PC-9 (cell line): ENCODE data around the gene IQCB1. TPM values are rescaled to one million over a fixed set of nuclear protein-coding genes. Genes with fewer than 3 reads are reported as not detected.

ENCODE experiments used
- BruUV-seq: library from RNA; stranded (reverse); fragments of 400-500 nt; replicated peaks from 2 replicates; lab custom pipeline; 2021; lab: Mats Ljungman, UMichigan
- CTCF ChIA-PET: fragments of 300-600 bp; sonication (Branson Sonifier 250); formaldehyde crosslinking; loops from one replicate; lab custom pipeline; 2022; ENCODE audit warnings: antibody characterized with exemption; lab: Charles Lee
- POLR2A ChIA-PET: fragments of 300-600 bp; sonication (Branson Sonifier 250); formaldehyde crosslinking; loops from one replicate; lab custom pipeline; 2022; ENCODE audit warnings: antibody characterized with exemption; ENCODE audit not compliant: unreplicated experiment; lab: Charles Lee
- DNase-seq, 2 experiments: peaks; one replicate each; pipeline versions ENCODE4 v3.0.0 to v3.0.0-alpha.2; 2015 to 2022; ENCODE audit warnings: mixed read lengths in 1 of 2
- H2AFZ ChIP-seq: fragments of 200-600 bp; sonication (generic); 2 replicates; pipeline ENCODE4 v1.8.1; 2017; ENCODE audit warnings: antibody characterized with exemption
- H3F3A ChIP-seq: fragments of 200-600 bp; sonication (generic); 2 replicates; pipeline ENCODE4 v1.8.1; 2017; ENCODE audit warnings: antibody characterized with exemption, mild to moderate bottlenecking, low read depth; ENCODE audit not compliant: insufficient read depth
- H3K27ac ChIP-seq: fragments of 200-600 bp; sonication (generic); 2 replicates; pipeline ENCODE4 v1.6.1; 2016; ENCODE audit warnings: mixed run types
- H3K27me3 ChIP-seq: fragments of 200-600 bp; sonication (generic); 2 replicates; pipeline ENCODE4 v1.6.1; 2016; ENCODE audit warnings: low read depth, mixed run types; ENCODE audit not compliant: insufficient read depth
- H3K36me3 ChIP-seq: fragments of 200-600 bp; sonication (generic); 2 replicates; pipeline ENCODE4 v1.6.1; 2016; ENCODE audit warnings: low read depth, mixed run types
- H3K4me1 ChIP-seq: fragments of 200-600 bp; sonication (generic); replicated peaks from 2 replicates; pipeline ENCODE4 v1.6.1; 2016; ENCODE audit warnings: mixed run types; ENCODE audit not compliant: insufficient read depth
- H3K4me2 ChIP-seq: fragments of 200-600 bp; sonication (generic); 2 replicates; pipeline ENCODE4 v1.6.1; 2017; ENCODE audit warnings: mixed run types
- H3K4me3 ChIP-seq: fragments of 200-600 bp; sonication (generic); 2 replicates; pipeline ENCODE4 v1.6.1; 2016; ENCODE audit warnings: mixed run types
- H3K79me2 ChIP-seq: fragments of 200-600 bp; sonication (generic); 2 replicates; pipeline ENCODE4 v1.6.1; 2017; ENCODE audit warnings: low read depth, mixed run types
- H3K9me2 ChIP-seq: fragments of 200-600 bp; sonication (generic); 2 replicates; pipeline ENCODE4 v1.8.1; 2017; ENCODE audit warnings: mild to moderate bottlenecking; ENCODE audit not compliant: insufficient read depth
- H3K9me3 ChIP-seq: fragments of 200-600 bp; sonication (generic); 2 replicates; pipeline ENCODE4 v1.8.1; 2016; ENCODE audit warnings: low read depth; ENCODE audit not compliant: insufficient read depth
- H4K20me1 ChIP-seq: fragments of 200-600 bp; sonication (generic); 2 replicates; pipeline ENCODE4 v1.8.1; 2017; ENCODE audit not compliant: insufficient read depth
- EZH2 ChIP-seq: fragments of 200-600 bp; sonication (generic); IDR thresholded peaks from 2 replicates; pipeline ENCODE4 v1.8.0; 2017; ENCODE audit warnings: antibody characterized with exemption, low read depth
- intact Hi-C: fragments of 100-400 bp; cut with micrococcal nuclease; formaldehyde crosslinking; loops from one replicate; pipeline ENCODE4 v1.10.0; 2022; ENCODE audit not compliant: unreplicated experiment
- total RNA-seq: library from RNA; stranded (reverse); gene quantifications from 2 replicates; pipeline ENCODE4 v1.2.3, GENCODE V29; 2021
- TF ChIP-seq, protein P1 (sequence below): fragments of 200-600 bp; sonication (generic); conservative IDR thresholded peaks from 2 replicates; pipeline ENCODE4 v1.6.1; 2017; ENCODE audit warnings: mixed run types, antibody characterized with exemption, mild to moderate bottlenecking, moderate library complexity

The IQCB1 gene
- total RNA-seq, 1 experiment from 2014 or later, result 14.8 TPM

GRCh38 chr3:121736112-121736511 is 98.7 kb downstream of the IQCB1 start:
- H3F3A ChIP-seq, result no peaks in the 10 kb centered on the region
- intact Hi-C loops, result no loop called here
- no peak overlapping the region for H3K4me3 ChIP-seq
- no TSS peak for BruUV-seq
- ChIA-PET POLR2A (no interaction called here), CTCF (no interaction called here)
- peaks cover 90% of the 10 kb centered on the region for H4K20me1 ChIP-seq
- peaks cover 10% of the 10 kb centered on the region; the same call in 1 of the 2 replicates for H3K36me3 ChIP-seq
- H3K9me3 ChIP-seq, result no peaks in the 10 kb centered on the region
- no peaks in the 10 kb centered on the region for H3K27me3 ChIP-seq
- H3K4me1 ChIP-seq, result no peaks in the 10 kb centered on the region
- H3K27ac ChIP-seq, result no peak overlapping the region
- H3K4me2 ChIP-seq, result no peak overlapping the region
- no peak for DNase-seq
- no peak overlapping the region for H2AFZ ChIP-seq
- TF ChIP-seq, protein P1, sequence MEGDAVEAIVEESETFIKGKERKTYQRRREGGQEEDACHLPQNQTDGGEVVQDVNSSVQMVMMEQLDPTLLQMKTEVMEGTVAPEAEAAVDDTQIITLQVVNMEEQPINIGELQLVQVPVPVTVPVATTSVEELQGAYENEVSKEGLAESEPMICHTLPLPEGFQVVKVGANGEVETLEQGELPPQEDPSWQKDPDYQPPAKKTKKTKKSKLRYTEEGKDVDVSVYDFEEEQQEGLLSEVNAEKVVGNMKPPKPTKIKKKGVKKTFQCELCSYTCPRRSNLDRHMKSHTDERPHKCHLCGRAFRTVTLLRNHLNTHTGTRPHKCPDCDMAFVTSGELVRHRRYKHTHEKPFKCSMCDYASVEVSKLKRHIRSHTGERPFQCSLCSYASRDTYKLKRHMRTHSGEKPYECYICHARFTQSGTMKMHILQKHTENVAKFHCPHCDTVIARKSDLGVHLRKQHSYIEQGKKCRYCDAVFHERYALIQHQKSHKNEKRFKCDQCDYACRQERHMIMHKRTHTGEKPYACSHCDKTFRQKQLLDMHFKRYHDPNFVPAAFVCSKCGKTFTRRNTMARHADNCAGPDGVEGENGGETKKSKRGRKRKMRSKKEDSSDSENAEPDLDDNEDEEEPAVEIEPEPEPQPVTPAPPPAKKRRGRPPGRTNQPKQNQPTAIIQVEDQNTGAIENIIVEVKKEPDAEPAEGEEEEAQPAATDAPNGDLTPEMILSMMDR, result no peak
- no peak for TF ChIP-seq EZH2
- H3K79me2 ChIP-seq, result peaks cover 90% of the 10 kb centered on the region
- no peaks in the 10 kb centered on the region for H3K9me2 ChIP-seq

- Histone ChIP-seq H3K4me2 (no peak overlapping the region), H3K9me3 (no peaks in the 10 kb centered on the region), H3K4me3 (no peak overlapping the region), H4K20me1 (peaks cover 90% of the 10 kb centered on the region), H3K27me3 (no peaks in the 10 kb centered on the region), H2AFZ (no peak overlapping the region), H3K79me2 (peaks cover 81% of the 10 kb centered on the region), H3K27ac (no peak overlapping the region), H3K4me1 (no peaks in the 10 kb centered on the region), H3K36me3 (peaks cover 7% of the 10 kb centered on the region; the same call in 1 of the 2 replicates), H3K9me2 (no peaks in the 10 kb centered on the region), H3F3A (no peaks in the 10 kb centered on the region)
- TF ChIP-seq, protein P1, result no peak
- no peak for TF ChIP-seq EZH2
- CTCF ChIA-PET, result no interaction called here
- DNase-seq, result no peak
- intact Hi-C loops, result no loop called here
- POLR2A ChIA-PET, result no interaction called here
- BruUV-seq, result no TSS peak
Observed at GRCh38 chr3:121735047-121735696, 99.7 kb downstream of the IQCB1 start.

DNA sequence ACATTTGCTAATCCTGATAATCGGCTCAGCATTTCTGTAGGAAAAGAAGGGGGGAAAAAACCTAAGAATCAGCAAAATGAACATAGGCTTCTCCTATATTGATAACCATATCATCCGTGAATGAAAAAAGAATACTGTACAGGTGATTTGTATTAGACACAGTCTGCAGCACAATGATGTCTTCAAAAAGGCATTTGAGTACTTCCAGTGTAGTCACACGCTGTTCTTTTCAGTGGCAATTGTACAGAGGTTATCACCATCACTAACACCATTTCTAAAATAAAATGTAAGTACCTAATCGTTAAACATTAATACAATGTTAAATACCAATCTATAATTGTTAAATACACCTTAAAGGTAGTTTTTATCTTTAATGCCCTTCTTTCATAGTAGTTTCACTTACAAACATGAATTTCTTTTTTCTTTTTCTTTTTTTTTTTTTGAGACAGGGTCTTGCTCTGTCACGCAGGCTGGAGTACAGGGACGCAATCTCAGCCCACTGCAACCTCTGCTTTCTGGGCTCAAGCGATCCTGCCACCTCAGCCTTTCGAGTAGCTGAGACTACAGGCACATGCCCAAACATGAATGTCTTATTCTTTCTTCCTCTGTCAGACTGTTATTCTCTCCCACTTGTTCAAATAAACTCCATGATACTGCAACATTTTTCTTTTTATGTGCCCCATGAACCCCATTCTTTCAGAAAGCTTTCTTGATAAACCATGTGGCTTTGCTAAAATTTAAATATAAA is 103.7 kb downstream of the IQCB1 start:
- Histone ChIP-seq H3K36me3 (peaks cover 11% of the 10 kb centered on the region; the same call in 1 of the 2 replicates), H3F3A (peaks cover 7% of the 10 kb centered on the region; the same call in 1 of the 2 replicates), H3K4me3 (no peak overlapping the region), H4K20me1 (peaks cover 55% of the 10 kb centered on the region), H3K27me3 (no peaks in the 10 kb centered on the region), H3K9me3 (no peaks in the 10 kb centered on the region), H3K27ac (no peak overlapping the region), H3K4me2 (no peak overlapping the region), H3K4me1 (no peaks in the 10 kb centered on the region), H2AFZ (no peak overlapping the region), H3K79me2 (peaks cover 41% of the 10 kb centered on the region), H3K9me2 (no peaks in the 10 kb centered on the region)
- POLR2A ChIA-PET, result no interaction called here
- intact Hi-C loops, result no loop called here
- TF ChIP-seq, protein P1, result no peak
- TF ChIP-seq EZH2, result no peak
- BruUV-seq, result no TSS peak
- DNase-seq, result no peak
- CTCF ChIA-PET, result no interaction called here
